DMS53 (cell line): Measurements from ENCODE around the gene PDSS2.
A peak's percentile ranks its signal among the peaks of the same experiment; 100 is the strongest.
"Not testable (repeated sequence)": the region's sequence is repeated elsewhere in the genome, so short reads cannot be mapped to it uniquely, and the experiment has no call there.

Experiments
- DNase-seq: peaks from one replicate; lab custom pipeline; 2025; lab: John Stamatoyannopoulos, UW

PDSS2 gene

GRCh38 chr6:107216197-107216933 is 243.0 kb downstream of the PDSS2 start:
- no peak for DNase-seq

GRCh38 chr6:107215334-107215733 is 244.0 kb downstream of the PDSS2 start:
- no peak for DNase-seq

- no peak for DNase-seq
Observed at GRCh38 chr6:107214655-107215054, 244.7 kb downstream of the PDSS2 start.

- no peak for DNase-seq
Observed at GRCh38 chr6:107209406-107210305, 249.7 kb downstream of the PDSS2 start.

- no peak for DNase-seq
Observed at GRCh38 chr6:107207251-107207873, 252.0 kb downstream of the PDSS2 start.

- DNase-seq = no peak
Observed at GRCh38 chr6:107205058-107205998, 254.0 kb downstream of the PDSS2 start.

DNA sequence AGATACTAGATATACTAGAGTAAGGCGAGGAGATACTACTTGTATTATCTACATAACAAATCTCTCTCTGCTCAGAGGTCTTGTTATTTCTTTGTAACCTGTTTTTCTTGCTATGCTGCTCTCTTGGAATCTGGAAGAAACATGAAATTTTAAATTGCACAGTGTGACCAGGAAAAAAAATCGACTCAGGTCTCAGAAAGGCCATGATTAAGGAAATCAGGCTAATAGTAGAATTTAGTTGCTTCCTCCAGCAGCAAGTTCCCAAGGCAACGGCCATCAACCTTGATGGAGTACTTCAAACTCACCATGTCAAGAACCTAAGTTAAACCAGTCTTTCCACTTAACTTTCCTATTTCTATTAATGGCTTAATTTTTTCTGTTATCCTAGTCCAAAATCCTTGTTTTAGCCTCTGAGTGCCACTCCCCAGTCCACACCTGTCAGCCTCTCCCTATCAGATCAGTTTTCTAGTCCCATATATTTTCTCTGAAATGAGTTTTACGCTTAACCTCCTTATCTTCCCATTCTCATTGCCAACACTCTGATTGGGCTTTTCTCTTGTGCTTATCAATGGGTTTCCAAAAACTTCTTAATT is 256.4 kb downstream of the PDSS2 start:
- DNase-seq = peak; percentile 70

GRCh38 chr6:107198631-107199416 is 260.5 kb downstream of the PDSS2 start:
- DNase-seq = no peak

GRCh38 chr6:107196152-107196551 is 263.2 kb downstream of the PDSS2 start:
- no peak for DNase-seq

DNA sequence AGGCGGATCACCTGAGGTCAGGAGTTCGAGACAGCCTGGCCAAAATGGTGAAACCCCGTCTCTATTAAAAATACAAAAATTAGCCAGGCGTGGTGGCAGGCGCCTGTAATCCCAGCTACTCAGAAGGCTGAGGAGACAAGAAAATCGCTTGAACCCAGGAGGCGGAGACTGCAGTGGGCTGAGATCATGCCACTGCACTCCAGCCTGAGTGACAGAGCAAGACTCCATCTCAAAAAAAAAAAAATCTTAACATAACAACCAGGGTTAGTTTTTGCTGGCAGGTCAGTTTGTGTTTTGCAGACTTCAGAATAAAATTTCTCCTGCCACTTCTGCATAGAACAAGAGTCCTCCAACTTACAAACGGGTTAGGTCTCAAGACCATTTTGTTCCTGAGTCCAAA is 264.6 kb downstream of the PDSS2 start:
- DNase-seq = not testable (repeated sequence)

- DNase-seq = peak; percentile 55
Observed at GRCh38 chr6:107192830-107193229, 266.5 kb downstream of the PDSS2 start.

DNA sequence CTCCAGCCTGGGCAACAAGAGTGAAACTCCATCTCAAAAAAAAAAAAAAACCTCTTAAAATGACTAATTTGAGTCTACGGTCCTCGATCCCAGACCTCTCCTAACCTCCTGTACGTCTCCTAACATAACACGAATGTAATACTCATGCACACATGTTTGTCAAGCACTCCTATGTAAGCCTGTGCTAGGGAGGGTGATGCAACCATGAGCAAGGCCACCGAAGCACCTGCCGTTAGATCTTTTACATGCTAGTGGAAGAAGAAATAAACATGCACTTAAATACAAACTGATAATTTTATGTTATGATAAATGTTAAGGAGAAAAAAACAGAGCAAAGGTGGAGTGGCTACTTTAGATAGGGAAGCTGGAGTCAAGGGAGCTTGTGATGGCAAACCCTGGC is 271.7 kb downstream of the PDSS2 start:
- DNase-seq = no peak

GRCh38 chr6:107186047-107186446 is 273.3 kb downstream of the PDSS2 start:
- DNase-seq = no peak

- DNase-seq = peak; percentile 41
Observed at GRCh38 chr6:107185391-107185970, 273.9 kb downstream of the PDSS2 start.

DNA sequence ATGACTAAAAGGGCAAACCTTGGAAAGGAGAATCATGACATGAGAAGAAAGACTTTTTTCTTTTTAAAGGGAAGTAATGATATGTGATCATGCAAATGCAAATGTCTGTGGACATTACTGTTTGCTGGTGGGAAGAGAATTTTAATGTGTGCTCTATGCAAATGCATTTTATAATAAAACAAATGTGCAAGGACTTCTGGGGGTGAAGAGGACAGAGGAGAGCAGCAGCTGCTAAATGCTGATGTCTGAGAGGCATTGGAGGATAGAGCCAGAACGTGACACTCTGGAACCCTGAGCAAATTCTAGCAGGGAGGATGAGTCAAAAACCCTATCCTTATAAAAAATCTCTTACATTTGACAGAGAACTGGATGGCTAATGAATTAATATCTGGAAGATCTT is 274.9 kb downstream of the PDSS2 start:
- DNase-seq = no peak

- no peak for DNase-seq
Observed at GRCh38 chr6:107180099-107180498, 279.3 kb downstream of the PDSS2 start.

DNA sequence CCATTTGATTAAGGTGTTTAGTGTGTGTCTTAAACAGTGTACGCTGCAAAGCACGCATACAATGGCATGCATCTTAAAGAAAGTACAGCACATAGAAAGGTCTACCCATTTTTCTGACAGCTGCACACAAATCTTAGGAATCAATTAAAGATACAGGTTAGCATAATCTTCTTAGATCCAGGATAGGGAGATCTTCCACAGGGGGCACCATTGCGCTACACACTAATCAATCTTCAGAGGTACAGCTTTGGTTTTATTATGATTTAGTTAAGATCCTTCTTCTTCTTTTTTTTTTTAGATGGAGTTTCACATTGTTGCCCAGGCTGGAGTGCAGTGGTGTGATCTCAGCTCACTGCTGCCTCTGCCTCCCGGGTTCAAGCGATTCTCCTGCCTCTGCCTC is 280.4 kb downstream of the PDSS2 start:
- DNase-seq = peak; percentile 14

- DNase-seq = no peak
Observed at GRCh38 chr6:107173779-107174178, 285.6 kb downstream of the PDSS2 start.

DNA sequence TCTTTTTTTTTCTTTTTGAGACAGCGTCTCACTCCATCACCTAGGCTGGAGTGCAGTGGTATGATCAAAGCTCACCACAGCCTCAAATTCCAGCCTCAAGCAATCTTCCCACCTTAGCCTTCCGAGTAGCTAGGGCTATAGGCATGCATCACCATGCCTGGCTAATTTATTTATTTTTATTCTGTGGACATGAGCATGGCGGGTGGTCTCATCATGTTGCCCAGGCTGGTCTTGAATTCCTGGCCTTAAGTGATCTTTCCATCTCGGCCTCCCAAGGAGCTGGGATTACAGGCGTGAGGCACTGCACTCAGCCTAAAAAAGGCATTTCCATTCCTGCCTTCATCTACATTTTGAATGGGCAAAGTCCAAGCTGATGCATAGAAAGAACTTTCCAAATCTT is 287.9 kb downstream of the PDSS2 start:
- no peak for DNase-seq

- not testable (repeated sequence) for DNase-seq
Observed at GRCh38 chr6:107164299-107164698, 295.1 kb downstream of the PDSS2 start.
